B cell (primary cell): ENCODE results near the gene COPS3. TPM values are rescaled to one million over a fixed set of nuclear protein-coding genes. Genes with fewer than 3 reads are reported as not detected.

Source experiments
- ATAC-seq: fragments of 200-7000 bp; cut with Tn5 transposase; one replicate; pipeline ENCODE4 v1.10.0; 2021; ENCODE audit warnings: low read depth, mild to moderate bottlenecking, moderate number of reproducible peaks, moderate library complexity
- CTCF ChIA-PET: fragments of 350-600 bp; sonication (Branson Sonifier 250); formaldehyde crosslinking; loops from one replicate; lab custom pipeline; 2021; ENCODE audit warnings: antibody characterized with exemption, inconsistent platforms; lab: Charles Lee
- POLR2A ChIA-PET: fragments of 350-600 bp; sonication (Branson Sonifier 250); formaldehyde crosslinking; loops from one replicate; lab custom pipeline; 2021; ENCODE audit warnings: antibody characterized with exemption; lab: Charles Lee
- DNase-seq: peaks from one replicate; pipeline ENCODE4 v3.0.0; 2013
- H2AFZ ChIP-seq: 2 replicates; pipeline ENCODE4 v1.6.1; 2012; ENCODE audit warnings: mild to moderate bottlenecking, low read depth, low read length; ENCODE audit not compliant: insufficient read depth, poor library complexity, severe bottlenecking
- H3K27ac ChIP-seq, 2 donors: 1 replicate in 1 of 2; 2 replicates in 1 of 2; pipeline ENCODE4 v1.5.1; 2012 to 2013; ENCODE audit warnings: low read length in 2 of 2, mild to moderate bottlenecking in 2 of 2, moderate library complexity in 1 of 2
- H3K27me3 ChIP-seq, 4 experiments: fragments of 200-600 bp in 1 of 4; sonication (generic) in 1 of 4; replicated peaks in 1 of 4; 1 replicate in 2 of 4; 2 replicates in 2 of 4; pipeline versions ENCODE4 v1.6.1 to v1.7.0; 2013 to 2016; ENCODE audit warnings: low read length in 3 of 4, mild to moderate bottlenecking in 2 of 4, mixed read lengths in 1 of 4, moderate library complexity in 1 of 4; ENCODE audit not compliant: insufficient read depth in 4 of 4, control insufficient read depth in 3 of 4; ENCODE audit errors: control extremely low read depth in 1 of 4
- H3K36me3 ChIP-seq, 2 experiments: replicated peaks in 1 of 2; 1 replicate in 1 of 2; 2 replicates in 1 of 2; pipeline versions ENCODE4 v1.6.1 to v1.7.1; 2013; ENCODE audit warnings: low read length in 1 of 2; ENCODE audit not compliant: insufficient read depth in 2 of 2, control insufficient read depth in 1 of 2; ENCODE audit errors: control extremely low read depth in 1 of 2, extremely low read depth in 1 of 2
- H3K4me1 ChIP-seq, 2 donors: fragments of 200-600 bp in 1 of 2; sonication (generic) in 1 of 2; 1 replicate in 1 of 2; 2 replicates in 1 of 2; pipeline versions ENCODE4 v1.5.1 to v1.6.1; 2013 to 2017; ENCODE audit warnings: low read length in 2 of 2; ENCODE audit not compliant: control insufficient read depth in 2 of 2, insufficient read depth in 2 of 2
- H3K4me2 ChIP-seq: replicated peaks from 2 replicates; pipeline ENCODE3; 2012; ENCODE audit warnings: mild to moderate bottlenecking, low read depth, low read length; ENCODE audit not compliant: poor library complexity, severe bottlenecking
- H3K4me3 ChIP-seq, 5 experiments: fragments of 200-600 bp in 1 of 5; sonication (generic) in 1 of 5; 1 replicate in 3 of 5; 2 replicates in 2 of 5; pipeline versions ENCODE4 v1.5.1 to v1.7.0; 2011 to 2016; ENCODE audit warnings: low read length in 4 of 5, mild to moderate bottlenecking in 4 of 5, low read depth in 2 of 5, control low read depth in 1 of 5, moderate library complexity in 1 of 5; ENCODE audit not compliant: insufficient read depth in 1 of 5; ENCODE audit errors: control extremely low read depth in 1 of 5, extremely low read depth in 1 of 5
- H3K79me2 ChIP-seq: fragments of 200-600 bp; sonication (generic); one replicate; pipeline ENCODE4 v1.6.0; 2016; ENCODE audit warnings: low read length; ENCODE audit not compliant: control insufficient read depth, insufficient read depth
- H3K9ac ChIP-seq: fragments of 200-600 bp; sonication (generic); 2 replicates; pipeline ENCODE4 v1.6.1; 2017; ENCODE audit warnings: mild to moderate bottlenecking, low read length, moderate library complexity
- H3K9me3 ChIP-seq, 3 donors: one replicate each; pipeline versions ENCODE4 v1.6.1 to v1.7.1; 2013; ENCODE audit warnings: low read length in 2 of 3; ENCODE audit not compliant: control insufficient read depth in 2 of 3, insufficient read depth in 1 of 3; ENCODE audit errors: control extremely low read depth in 1 of 3
- H4K20me1 ChIP-seq: 2 replicates; pipeline ENCODE4 v1.6.0; 2012; ENCODE audit warnings: mild to moderate bottlenecking, low read length; ENCODE audit not compliant: insufficient read depth, control insufficient read depth, poor library complexity, severe bottlenecking
- H3K27ac Mint-ChIP-seq: one replicate; pipeline ENCODE4 v1.8.0; 2021; ENCODE audit warnings: mixed read lengths
- H3K27me3 Mint-ChIP-seq: one replicate; pipeline ENCODE4 v1.8.0; 2021; ENCODE audit warnings: mixed read lengths
- H3K4me1 Mint-ChIP-seq: one replicate; pipeline ENCODE4 v1.8.0; 2021; ENCODE audit warnings: mixed read lengths
- H3K4me3 Mint-ChIP-seq: one replicate; pipeline ENCODE4 v1.8.0; 2021; ENCODE audit warnings: mixed read lengths
- H3K9me3 Mint-ChIP-seq: one replicate; pipeline ENCODE4 v1.8.0; 2022; ENCODE audit warnings: mixed read lengths; ENCODE audit not compliant: insufficient read depth
- CTCF ChIP-seq: fragments of 200-600 bp; IDR thresholded peaks from one replicate; pipeline ENCODE4 v1.8.0; 2022; ENCODE audit warnings: antibody characterized with exemption, mild to moderate bottlenecking
- EZH2 ChIP-seq: IDR thresholded peaks from 2 replicates; pipeline ENCODE4 v1.6.1; 2012; ENCODE audit warnings: borderline replicate concordance, low read depth, mild to moderate bottlenecking, moderate library complexity, low read length; ENCODE audit not compliant: insufficient read depth, poor library complexity, severe bottlenecking
- WGBS: methylation state at CpG from one replicate; pipeline ENCODE4 v1.1.5; 2013; ENCODE audit warnings: missing lambda C conversion rate; ENCODE audit not compliant: insufficient coverage; 5-methylcytosine and 5-hydroxymethylcytosine counted together
- intact Hi-C: fragments of 100-400 bp; cut with micrococcal nuclease; formaldehyde crosslinking; loops from one replicate; pipeline ENCODE4 v1.10.0; 2022
- polyA plus RNA-seq: library from polyadenylated mRNA; depleted of rRNA; stranded (reverse); fragments of >200 nt; gene quantifications from 2 replicates; pipeline ENCODE4 v1.2.3, GENCODE V29; 2012
- total RNA-seq, 2 donors: library from RNA; stranded (reverse); fragments of 120-200 nt in 1 of 2; gene quantifications; 1 replicate in 1 of 2; 2 replicates in 1 of 2; pipeline versions ENCODE4 v1.2.3 to v1.2.4, GENCODE V29; 2013 to 2022

COPS3 gene
- total and polyA plus RNA-seq, 2 donors (not counting 1 experiment from before 2014, with no cell fraction given) = 37.2 to 45.5 TPM

GRCh38 chr17:17201271-17201670, 79.8 kb downstream of the COPS3 start:
- ChIA-PET POLR2A (no interaction called here), CTCF (no interaction called here)
- Histone ChIP-seq H3K9ac (no peak overlapping the region), H3K27me3 (no peaks in the 10 kb centered on the region), H3K9me3 (peaks cover 0 to 2% (median 0%) of the 10 kb centered on the region in 3 donors), H3K36me3 (peaks cover 0 to 8% of the 10 kb centered on the region in 2 experiments), H3K79me2 (peaks cover 9% of the 10 kb centered on the region), H3K27ac (no peak overlapping the region), H4K20me1 (peaks cover 4% of the 10 kb centered on the region), H3K4me3 (no peak overlapping the region), H2AFZ (no peak overlapping the region), H3K4me2 (no peak overlapping the region), H3K4me1 (peaks cover 14 to 19% of the 10 kb centered on the region in 2 donors)
- H3K9me3 Mint-ChIP-seq = no peaks in the 10 kb centered on the region
- H3K27ac Mint-ChIP-seq = no peak overlapping the region
- peaks cover 14% of the 10 kb centered on the region for H3K4me1 Mint-ChIP-seq
- WGBS = 86% methylated on average over 10 of the region's 10 CpGs
- TF ChIP-seq CTCF (no peak), EZH2 (no peak)
- no peak for DNase-seq
- H3K4me3 Mint-ChIP-seq = no peak overlapping the region
- ATAC-seq = no peak
- H3K27me3 Mint-ChIP-seq = no peaks in the 10 kb centered on the region
- intact Hi-C loops = loop anchor here (10.0 kb wide), 1 partner anchor 156 kb away; the partner anchor contains the start of gene MPRIP

- Histone ChIP-seq H3K4me3 (no peak overlapping the region), H3K27me3 (no peaks in the 10 kb centered on the region), H3K4me2 (no peak overlapping the region), H3K9me3 (no peaks in the 10 kb centered on the region), H3K27ac (no peak overlapping the region), H3K9ac (no peak overlapping the region), H4K20me1 (peaks cover 4% of the 10 kb centered on the region), H2AFZ (no peak overlapping the region), H3K79me2 (peaks cover 9% of the 10 kb centered on the region), H3K4me1 (peaks cover 13 to 19% of the 10 kb centered on the region in 2 donors), H3K36me3 (peaks cover 0 to 8% of the 10 kb centered on the region in 2 experiments)
- TF ChIP-seq CTCF (no peak), EZH2 (no peak)
- intact Hi-C loops = loop anchor here (10.0 kb wide), 1 partner anchor 156 kb away; the partner anchor contains the start of gene MPRIP
- no peak for ATAC-seq
- Mint-ChIP-seq H3K9me3 (no peaks in the 10 kb centered on the region), H3K4me1 (peaks cover 14% of the 10 kb centered on the region), H3K27me3 (no peaks in the 10 kb centered on the region), H3K4me3 (no peak overlapping the region), H3K27ac (no peak overlapping the region)
- DNase-seq = no peak
- WGBS = 96% methylated on average over 4 of the region's 5 CpGs
- CTCF ChIA-PET = no interaction called here
- POLR2A ChIA-PET = interaction anchor here (0.6 kb wide), 1 partner anchor 281 kb away, joined by 5 read pairs; no protein-coding TSS in a partner anchor
These were observed 80.2 kb downstream of the COPS3 start for GRCh38 chr17:17200831-17201230.
